Activated CD4-positive, alpha-beta T cell treated with anti-CD3 and anti-CD28 coated beads, Interleukin-2, amount 50 U/mL, for 16 hours (primary cell): Measurements from ENCODE around the gene TMA7B.

ENCODE experiments used
- DNase-seq: peaks from one replicate; pipeline ENCODE4 v3.0.0-alpha.2; 2020

The TMA7B gene

DNA sequence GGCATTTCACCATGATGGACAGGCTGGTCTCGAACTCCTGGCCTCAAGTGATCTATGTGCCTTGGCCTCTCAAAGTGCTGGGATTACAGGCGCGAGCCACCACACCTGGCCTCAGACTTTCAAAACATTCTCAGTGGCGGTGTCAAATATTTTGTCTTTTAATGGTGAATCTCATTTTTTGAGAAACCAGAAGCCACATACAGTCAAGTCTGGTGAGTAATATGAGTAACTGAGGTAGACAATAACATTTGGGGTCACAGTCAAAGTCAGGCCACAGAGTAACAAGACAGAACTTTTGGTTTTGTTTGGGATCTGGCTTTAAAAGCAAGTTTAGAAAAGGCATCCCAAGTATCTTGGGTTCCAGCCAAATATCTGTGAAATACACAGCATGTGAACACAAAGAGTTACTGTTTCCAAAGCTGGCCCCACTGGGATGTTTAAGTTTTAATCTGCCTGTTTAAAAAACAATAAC lies 5.6 kb upstream of the TMA7B start:
- DNase-seq = peak; percentile 60

DNA sequence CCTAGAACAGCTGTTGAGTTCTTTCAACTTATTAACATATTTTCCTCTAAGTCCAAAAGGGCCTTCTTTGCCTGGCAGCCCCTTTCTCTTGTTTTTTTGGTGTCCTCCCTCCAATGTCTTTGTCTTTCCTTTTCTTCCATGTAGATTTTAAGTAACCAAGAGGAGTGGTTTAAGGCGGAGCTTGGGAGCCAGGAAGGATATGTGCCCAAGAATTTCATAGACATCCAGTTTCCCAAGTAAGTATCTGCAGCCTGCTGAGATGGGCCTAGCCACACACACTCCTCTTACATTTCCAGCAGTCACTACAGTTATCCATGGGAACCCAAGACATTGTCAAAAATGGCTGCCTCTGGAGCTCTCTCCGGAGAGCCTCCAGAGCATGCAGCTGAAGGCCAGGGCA lies 4.5 kb upstream of the TMA7B start:
- no peak for DNase-seq

- peak; percentile 36 for DNase-seq
Measured at GRCh38 chr22:39956932-39957664, 3.1 kb upstream of the TMA7B start.

DNA sequence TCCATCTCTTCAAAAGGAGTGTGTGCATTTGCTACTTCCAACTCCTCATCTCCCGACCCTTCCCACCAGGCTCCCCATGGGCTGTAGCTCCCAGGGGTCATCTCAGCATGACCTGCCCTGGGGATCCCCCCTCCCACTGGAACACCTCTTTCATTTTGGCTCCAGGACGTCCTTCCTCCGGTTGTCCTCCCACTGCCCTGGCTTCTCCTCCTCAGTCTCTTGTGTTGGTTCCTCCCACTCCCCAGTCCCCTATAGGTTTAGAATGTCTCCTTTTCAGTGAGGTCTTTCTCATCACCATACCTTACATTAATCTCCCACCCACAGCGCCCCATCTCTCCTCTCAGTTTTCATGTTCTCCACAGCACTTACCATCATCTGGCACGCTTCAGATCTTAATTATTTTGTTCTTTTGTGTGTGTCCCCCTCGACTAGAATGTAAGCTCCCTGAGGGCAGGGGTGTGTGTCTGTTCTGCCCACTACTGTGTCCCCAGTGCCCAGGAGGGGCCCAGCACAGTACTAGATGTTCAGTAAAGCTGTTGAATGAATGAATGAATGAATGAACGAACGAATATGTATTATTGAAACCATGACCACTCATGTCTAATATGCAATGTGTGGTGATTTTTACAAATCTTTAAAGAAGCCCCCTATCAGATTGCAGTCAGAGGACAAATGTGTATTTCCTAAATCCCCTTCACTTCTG lies 2.0 kb upstream of the TMA7B start:
- DNase-seq = no peak

DNA sequence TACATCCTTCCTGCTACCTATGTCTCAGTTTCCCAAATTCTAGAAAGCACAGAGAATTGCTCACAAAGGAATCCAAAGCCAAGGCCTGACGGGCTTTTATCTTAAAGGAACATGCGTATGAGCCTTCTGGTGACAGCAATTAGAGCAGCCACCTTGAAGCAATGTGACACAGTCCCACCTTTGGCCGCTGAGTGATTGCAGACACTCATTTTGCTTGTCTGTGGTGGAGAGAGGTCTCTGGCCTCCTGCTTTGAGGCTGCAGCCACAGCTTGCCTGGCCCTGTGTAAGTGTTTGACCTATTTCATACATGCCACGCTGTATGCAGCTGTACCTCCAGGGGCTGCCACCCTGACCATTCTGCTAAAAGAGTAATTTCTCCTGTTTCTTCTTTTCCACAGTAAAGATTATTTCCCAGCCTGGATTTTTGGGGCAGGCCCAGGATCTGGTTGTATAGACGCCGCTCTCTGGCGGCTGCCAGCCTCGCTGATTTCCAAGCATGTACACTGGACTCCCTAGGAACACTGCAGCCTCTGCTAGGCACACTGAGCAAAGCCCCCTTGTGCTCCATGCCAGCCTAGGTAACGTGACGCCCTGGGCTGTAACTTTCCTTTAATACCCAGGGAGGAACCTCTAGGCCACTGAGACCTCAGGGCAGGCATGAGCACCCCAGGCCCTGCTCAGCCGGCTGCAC lies 1.1 kb upstream of the TMA7B start:
- DNase-seq = no peak

DNA sequence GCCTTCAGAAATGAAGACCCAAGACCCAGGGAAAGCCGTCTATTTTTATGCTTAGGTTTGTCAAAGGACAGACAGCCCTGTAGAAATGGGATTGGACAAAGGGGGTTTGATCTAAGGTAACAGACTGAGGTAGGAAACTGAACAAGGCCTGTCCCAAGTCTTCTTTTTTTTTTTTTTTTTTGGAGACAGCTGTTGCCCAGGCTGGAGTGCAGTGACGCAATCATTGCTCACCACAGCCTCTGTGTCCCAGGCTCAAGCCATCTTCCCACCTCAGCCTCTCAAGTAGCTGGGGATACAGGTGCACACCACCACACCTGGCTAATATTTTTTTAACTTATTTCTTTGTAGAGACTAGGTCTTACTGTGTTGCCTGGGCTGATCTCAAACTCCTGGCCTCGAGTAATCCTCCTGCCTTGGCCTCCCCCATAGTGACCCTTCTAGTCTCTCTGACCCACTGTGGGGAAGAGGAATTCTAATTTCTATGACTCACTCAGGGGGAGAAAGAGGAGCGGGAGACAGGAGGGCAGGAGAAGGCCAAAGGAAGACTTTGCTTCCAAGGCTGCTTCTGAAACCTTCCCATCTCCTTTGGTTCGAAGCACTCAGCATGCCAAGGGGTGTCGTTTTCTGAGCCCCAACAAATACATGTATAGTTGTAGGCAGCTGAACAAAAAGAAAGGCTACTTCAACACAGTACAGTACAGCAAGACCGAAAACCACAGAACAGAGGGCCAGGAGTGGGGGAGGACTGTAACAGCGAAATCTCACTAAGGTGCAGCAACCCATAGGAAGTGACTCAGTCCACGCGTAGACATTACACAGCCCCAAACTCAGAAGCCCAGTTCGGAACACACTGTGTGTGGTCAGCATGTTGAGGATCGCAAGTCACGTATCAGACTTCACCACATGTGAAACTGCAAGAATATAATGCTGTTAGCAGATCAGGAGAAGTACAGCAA lies 872 bp downstream of the TMA7B start:
- DNase-seq = peak; percentile 95

- no peak for DNase-seq
Measured at GRCh38 chr22:39962071-39962470, 1.9 kb downstream of the TMA7B start.

DNA sequence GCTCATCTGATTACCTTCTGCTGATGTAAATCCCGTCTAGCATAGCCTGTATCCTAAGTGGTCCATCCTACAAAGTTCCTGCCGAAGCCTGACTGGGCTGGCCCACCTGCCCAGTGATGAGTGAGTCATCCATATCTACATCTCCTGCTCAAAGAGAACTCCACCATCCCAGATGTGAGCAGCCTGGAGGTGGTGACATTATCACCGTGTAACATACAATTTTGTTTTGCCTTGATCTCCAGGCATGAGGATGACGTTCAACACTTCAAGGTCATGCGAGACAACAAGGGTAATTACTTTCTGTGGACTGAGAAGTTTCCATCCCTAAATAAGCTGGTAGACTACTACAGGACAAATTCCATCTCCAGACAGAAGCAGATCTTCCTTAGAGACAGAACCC lies 5.6 kb downstream of the TMA7B start:
- no peak for DNase-seq

DNA sequence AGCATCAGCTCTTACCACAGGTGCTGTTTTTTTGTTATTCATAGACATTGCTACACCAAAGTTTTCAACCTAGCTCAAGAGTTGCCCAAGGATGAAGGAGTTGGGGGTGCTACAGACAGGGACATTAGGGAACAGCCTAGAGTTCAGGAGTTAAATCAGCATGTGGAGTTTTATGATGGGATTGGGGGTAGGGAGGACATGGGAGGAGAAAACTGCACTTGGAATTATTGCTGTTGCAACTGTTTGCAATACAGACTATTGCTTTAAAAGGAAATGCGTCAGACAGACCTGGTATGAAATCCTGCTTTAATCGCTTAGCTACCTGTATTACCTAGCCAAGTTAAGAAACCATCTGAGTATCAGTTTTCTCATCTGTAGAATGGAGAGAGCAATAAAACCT lies 6.3 kb downstream of the TMA7B start:
- DNase-seq = no peak

- DNase-seq = no peak
Measured at GRCh38 chr22:39967103-39967829, 7.1 kb downstream of the TMA7B start.

DNA sequence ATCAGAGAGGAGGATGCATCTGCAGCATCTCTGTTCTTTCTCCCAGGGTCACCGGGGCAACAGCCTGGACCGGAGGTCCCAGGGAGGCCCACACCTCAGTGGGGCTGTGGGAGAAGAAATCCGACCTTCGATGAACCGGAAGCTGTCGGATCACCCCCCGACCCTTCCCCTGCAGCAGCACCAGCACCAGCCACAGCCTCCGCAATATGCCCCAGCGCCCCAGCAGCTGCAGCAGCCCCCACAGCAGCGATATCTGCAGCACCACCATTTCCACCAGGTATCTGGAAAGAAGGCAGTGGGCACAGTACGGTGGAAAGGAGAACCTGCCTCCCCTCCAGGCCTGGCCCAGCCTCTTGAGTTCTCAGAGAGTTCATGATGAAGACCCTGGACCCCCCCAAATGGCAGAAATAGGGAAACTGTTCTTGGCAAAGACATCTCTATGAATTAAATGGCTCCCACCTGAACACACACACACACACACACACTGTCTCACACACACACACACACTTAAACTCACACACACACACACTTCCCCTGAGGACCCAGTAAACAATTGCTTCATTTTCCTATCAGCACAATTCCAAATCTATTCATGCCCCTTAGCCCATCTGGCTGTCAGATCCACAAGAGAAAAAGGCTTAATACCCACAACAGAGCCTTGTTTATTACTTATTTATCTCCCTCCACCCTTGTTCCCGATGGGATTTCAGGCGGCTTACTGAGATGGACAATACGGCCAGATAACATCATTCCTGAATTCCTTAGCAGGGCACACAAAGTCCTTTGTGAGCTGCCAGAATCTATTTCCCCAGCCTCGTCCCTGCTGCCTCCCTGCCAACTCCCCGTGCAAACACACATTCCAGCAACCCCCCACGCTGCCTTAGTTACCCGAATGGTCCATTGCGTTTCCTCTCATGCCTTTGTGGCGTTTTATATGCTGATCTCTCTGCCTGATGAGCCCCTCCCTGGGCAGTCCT lies 8.1 kb downstream of the TMA7B start:
- DNase-seq = no peak

GRCh38 chr22:39970742-39971141 lies 10.5 kb downstream of the TMA7B start:
- DNase-seq = no peak

GRCh38 chr22:39972641-39973040 lies 12.4 kb downstream of the TMA7B start:
- no peak for DNase-seq

DNA sequence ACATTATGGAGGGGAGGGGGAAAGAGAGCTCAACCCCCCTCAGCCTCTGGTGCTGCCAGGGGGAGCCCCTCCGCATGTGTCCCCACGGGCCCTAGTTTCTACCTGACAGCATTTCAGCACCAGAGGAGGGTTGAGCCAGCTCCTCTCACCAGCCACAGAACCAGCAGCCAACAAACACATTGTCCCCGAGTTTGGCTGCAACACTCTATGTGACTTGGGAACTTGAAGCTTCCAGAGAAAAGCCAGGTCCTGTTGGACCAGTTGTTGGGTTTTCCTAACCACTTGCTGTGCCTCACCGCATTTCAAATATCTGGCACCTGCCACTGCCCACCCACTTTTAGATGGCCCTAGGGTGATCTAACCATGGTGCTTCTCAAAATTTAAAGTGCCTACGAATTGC lies 13.5 kb downstream of the TMA7B start:
- DNase-seq = no peak

GRCh38 chr22:39974065-39974464 lies 13.9 kb downstream of the TMA7B start:
- DNase-seq = no peak

GRCh38 chr22:39979048-39979447 lies 18.9 kb downstream of the TMA7B start:
- DNase-seq = no peak

- DNase-seq = no peak
Measured at GRCh38 chr22:39979458-39979857, 19.3 kb downstream of the TMA7B start.

DNA sequence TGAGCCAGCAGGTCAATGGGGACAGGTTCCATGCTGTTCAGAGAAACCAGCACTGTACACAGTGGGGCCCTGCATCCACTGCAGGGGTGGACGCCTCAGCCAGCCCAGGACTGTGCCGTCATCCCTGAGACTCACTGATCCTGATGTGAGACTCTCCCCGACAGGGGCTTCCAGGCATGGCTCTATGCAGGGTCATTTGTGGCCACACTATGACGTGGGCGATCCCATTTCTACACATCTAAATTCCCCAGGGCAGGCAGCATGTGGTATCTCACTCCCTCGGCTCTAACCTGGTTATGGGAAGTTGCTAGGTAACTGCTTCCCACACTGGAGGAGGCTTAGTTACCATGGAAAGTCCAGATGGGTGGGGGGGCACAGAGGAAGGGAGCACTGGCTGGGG lies 20.4 kb downstream of the TMA7B start:
- DNase-seq = no peak

DNA sequence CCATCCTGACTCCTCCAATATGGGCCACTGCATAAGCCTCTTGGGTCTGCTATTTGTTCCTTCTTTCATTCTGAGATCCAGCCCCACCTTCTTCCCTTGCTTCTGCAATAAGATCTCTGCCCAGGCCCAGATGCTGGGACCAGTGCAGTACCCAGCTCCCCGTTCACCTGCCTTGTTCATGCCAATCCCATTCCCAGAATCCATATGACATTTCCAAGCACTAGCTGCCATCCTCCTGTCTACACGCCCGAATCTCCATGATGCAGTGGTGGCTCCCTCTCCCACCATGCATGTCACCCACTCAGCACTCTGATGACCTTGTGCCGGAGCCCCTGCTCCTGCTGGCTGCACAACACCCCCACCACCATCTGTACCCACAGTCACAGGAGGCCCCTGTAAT lies 23.1 kb downstream of the TMA7B start:
- DNase-seq = no peak

- no peak for DNase-seq
Measured at GRCh38 chr22:39984006-39984405, 23.8 kb downstream of the TMA7B start.

- no peak for DNase-seq
Measured at GRCh38 chr22:39984746-39985145, 24.5 kb downstream of the TMA7B start.
